Skeletal muscle tissue (tissue), 4 donors: ENCODE measurements around the gene KIF1B. TPM values are rescaled to one million over a fixed set of nuclear protein-coding genes. Genes with fewer than 3 reads are reported as not detected.

Experiments used
- H3K27ac ChIP-seq: one replicate; pipeline ENCODE4 v1.7.0; 2013; ENCODE audit warnings: mild to moderate bottlenecking, low read depth, low read length, inconsistent platforms
- H3K27me3 ChIP-seq, 3 donors: one replicate each; pipeline ENCODE4 v1.7.0; 2013; ENCODE audit warnings: low read length in 3 of 3; ENCODE audit not compliant: control insufficient read depth in 3 of 3, insufficient read depth in 3 of 3
- H3K36me3 ChIP-seq, 3 donors: one replicate each; pipeline ENCODE4 v1.7.0; 2013; ENCODE audit warnings: low read length in 3 of 3; ENCODE audit not compliant: control insufficient read depth in 3 of 3, insufficient read depth in 3 of 3
- H3K4me1 ChIP-seq, 3 donors: one replicate each; pipeline ENCODE4 v1.7.0; 2013; ENCODE audit warnings: low read length in 3 of 3, mild to moderate bottlenecking in 3 of 3; ENCODE audit not compliant: control insufficient read depth in 3 of 3, insufficient read depth in 3 of 3
- H3K4me3 ChIP-seq, 3 donors: one replicate each; pipeline ENCODE4 v1.7.0; 2013; ENCODE audit warnings: low read length in 3 of 3
- H3K9ac ChIP-seq, 3 donors: one replicate each; pipeline ENCODE4 v1.7.0; 2013; ENCODE audit warnings: low read length in 3 of 3, mild to moderate bottlenecking in 3 of 3, moderate library complexity in 2 of 3, low read depth in 1 of 3
- H3K9me3 ChIP-seq, 3 donors: one replicate each; pipeline ENCODE4 v1.7.0; 2013; ENCODE audit warnings: low read length in 3 of 3; ENCODE audit not compliant: control insufficient read depth in 3 of 3
- total RNA-seq: library from RNA; depleted of rRNA; stranded (reverse); fragments of >200 nt; gene quantifications from one replicate; pipeline ENCODE4 v1.2.3, GENCODE V29; 2014
- donor health status: Osteomylitis.

The KIF1B gene
- total RNA-seq, 1 donor from 2014 or later, result 127 TPM

DNA sequence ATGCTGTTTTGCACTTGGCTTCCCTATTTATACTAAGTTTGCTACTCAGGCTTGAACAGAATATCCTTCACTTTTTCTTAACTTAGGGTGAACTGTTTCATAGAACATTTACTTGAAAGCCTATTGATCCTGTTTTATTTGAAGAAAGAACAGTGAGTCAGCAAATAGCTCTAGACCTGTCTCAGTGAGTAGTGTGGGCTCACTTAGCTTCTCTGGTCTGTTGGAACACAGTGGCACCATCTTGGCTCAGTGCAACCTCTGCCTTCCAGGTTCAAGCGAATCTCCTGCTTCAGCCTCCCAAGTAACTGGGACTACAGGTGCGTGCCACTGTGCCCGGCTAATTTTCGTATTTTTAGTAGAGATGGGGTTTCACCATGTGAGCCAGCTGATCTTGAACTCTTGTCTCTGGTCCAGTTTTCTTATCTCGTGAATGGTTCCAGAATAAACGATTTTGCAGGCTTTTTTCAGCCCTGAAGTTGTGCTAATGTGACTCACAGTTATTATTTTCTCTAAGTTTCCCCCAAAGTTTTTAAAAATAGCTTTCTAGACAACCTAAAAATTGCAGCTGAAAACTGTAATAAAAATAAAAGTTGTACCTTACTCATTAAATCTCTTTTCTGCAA, 76.8 kb downstream of the KIF1B start:
- H3K27ac ChIP-seq, result peak overlapping the region; percentile 83
- no peak overlapping the region for H3K4me3 ChIP-seq
- H3K4me1 ChIP-seq, result peaks cover 17 to 46% (median 35%) of the 10 kb centered on the region in 3 donors
- peaks cover 16 to 54% (median 40%) of the 10 kb centered on the region in 3 donors for H3K36me3 ChIP-seq
- no peaks in the 10 kb centered on the region for H3K9me3 ChIP-seq
- no peaks in the 10 kb centered on the region for H3K27me3 ChIP-seq
- peak overlapping the region in 2 of 3 donors; percentile 18 to 23 for H3K9ac ChIP-seq

DNA sequence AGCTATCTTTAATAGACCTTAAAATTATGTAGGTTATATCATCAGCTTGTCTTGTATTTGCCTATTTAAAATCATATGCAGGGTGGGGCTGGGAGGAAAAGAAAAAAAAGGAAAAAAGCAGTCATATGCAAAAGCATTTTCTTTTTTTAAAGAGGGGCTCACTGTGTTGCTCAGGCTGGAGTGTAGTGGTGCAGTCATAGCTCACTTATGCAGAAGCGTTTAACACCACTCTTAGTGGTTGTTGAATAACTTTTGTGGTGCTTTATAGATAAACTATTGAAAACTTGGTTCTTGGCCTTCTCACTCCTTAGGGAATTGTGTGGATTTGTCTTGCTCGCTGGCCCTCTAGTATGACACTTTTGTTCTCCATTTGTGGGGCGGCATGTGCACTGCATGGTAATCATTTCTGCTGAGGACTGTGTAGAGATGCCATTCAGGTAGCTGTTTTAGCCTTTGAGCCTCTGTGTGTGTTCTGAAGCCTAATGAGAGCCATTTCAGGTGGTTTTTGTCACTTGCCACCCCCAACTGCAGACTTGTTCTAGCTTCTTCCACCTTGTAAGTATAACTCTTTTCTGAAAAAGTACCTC, 77.8 kb downstream of the KIF1B start:
- H3K4me3 ChIP-seq, result no peak overlapping the region
- no peaks in the 10 kb centered on the region for H3K27me3 ChIP-seq
- peaks cover 17 to 40% (median 30%) of the 10 kb centered on the region in 3 donors for H3K4me1 ChIP-seq
- peak overlapping the region; percentile 83 for H3K27ac ChIP-seq
- H3K9ac ChIP-seq, result peak overlapping the region in 1 of 3 donors; percentile 1
- H3K9me3 ChIP-seq, result no peaks in the 10 kb centered on the region
- H3K36me3 ChIP-seq, result peaks cover 12 to 56% (median 41%) of the 10 kb centered on the region in 3 donors

DNA sequence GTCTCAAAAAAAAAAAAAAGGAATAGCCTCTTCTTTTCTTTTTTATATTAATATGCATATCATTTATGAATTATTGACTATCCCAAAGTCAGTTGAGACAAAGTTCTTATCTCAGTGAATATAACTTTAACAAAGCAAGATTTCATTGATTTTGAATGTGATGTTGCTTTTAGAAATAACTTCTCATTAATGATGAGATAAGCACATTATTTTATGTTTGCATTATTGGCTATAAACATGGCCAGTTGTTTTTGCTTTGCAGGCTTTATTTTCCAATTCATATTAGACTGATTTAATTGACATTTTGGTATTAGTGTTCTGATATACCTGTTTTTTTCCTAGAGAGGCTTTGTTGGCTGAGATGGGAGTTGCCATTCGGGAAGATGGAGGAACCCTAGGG, 81.3 kb downstream of the KIF1B start:
- H3K4me3 ChIP-seq, result no peak overlapping the region
- no peaks in the 10 kb centered on the region for H3K27me3 ChIP-seq
- H3K4me1 ChIP-seq, result peaks cover 13 to 20% (median 20%) of the 10 kb centered on the region in 3 donors
- H3K9me3 ChIP-seq, result no peaks in the 10 kb centered on the region
- no peak overlapping the region for H3K9ac ChIP-seq
- H3K27ac ChIP-seq, result peak overlapping the region; percentile 10
- peaks cover 33 to 70% (median 52%) of the 10 kb centered on the region in 3 donors for H3K36me3 ChIP-seq

DNA sequence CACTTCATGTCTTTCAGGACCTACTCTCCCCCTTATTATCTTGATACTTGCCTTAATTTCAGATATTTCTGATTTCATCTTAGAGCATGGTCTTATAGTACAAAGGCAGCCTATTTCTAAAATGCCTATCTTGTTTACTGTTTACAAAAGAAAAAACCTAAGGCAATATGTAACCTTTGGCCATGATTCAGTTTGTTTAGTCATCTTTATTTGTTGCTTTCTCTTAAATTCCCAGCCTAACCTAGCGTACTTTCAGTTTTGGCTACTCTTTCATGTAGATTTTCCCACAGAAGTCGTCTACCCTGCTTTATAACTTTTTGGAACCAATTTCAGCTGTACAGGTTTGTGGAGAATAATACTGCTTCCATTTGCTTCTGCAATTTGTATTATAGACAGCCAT, 81.8 kb downstream of the KIF1B start:
- no peaks in the 10 kb centered on the region for H3K27me3 ChIP-seq
- peaks cover 8 to 15% (median 15%) of the 10 kb centered on the region in 3 donors for H3K4me1 ChIP-seq
- H3K9ac ChIP-seq, result no peak overlapping the region
- peaks cover 37 to 73% (median 57%) of the 10 kb centered on the region in 3 donors for H3K36me3 ChIP-seq
- peak overlapping the region; percentile 10 for H3K27ac ChIP-seq
- no peaks in the 10 kb centered on the region for H3K9me3 ChIP-seq
- H3K4me3 ChIP-seq, result no peak overlapping the region

DNA sequence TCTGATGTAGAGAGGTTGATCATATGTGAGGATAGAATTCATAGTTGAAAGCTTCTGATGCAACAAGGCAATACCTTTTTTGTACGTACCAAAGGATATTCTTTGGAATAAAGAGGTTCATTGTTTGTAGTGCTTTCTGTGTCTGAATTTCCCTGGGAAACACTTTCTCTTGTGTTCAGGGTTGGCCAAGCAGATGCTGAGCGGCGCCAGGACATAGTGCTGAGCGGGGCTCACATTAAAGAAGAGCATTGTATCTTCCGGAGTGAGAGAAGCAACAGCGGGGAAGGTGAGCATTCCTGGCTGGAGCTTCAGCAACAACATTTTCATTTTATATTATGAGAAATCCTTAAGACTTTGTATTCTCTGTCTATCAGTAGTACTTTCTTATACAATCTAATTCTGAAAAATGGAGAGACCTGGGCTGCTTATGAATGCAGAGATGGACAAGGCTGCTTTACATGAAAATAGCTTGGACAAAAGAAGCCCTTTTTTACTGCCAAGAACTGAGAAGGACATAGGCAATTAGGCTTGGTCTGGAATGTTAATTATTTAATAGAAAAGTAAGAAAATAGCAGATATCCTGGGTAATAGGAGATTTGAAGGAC, 85.2 kb downstream of the KIF1B start:
- Histone ChIP-seq H3K27ac (peak overlapping the region; percentile 21), H3K9ac (no peak overlapping the region), H3K4me3 (no peak overlapping the region), H3K9me3 (no peaks in the 10 kb centered on the region), H3K27me3 (no peaks in the 10 kb centered on the region), H3K4me1 (peaks cover 0 to 3% (median 0%) of the 10 kb centered on the region in 3 donors), H3K36me3 (peaks cover 35 to 69% (median 62%) of the 10 kb centered on the region in 3 donors)

DNA sequence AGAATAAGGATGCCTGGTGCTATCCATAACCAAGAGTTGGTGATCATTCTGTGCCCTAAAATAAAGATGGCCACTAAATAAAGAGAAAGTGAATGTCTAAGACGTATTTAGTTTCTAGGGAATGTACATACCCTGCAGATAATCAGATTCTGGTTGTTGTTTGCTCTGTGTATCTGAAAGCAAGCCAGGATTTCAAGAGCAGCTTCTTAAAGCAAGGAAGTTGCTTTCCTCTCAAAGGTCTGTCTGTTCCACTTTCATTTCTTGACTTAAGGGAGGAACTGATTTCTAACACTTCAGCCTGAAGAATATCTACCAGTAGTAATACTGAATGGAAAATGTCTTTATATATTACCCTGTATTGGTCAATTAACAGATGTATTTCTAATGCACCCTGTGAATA, 88.8 kb downstream of the KIF1B start:
- no peak overlapping the region for H3K9ac ChIP-seq
- peaks cover 0 to 3% (median 0%) of the 10 kb centered on the region in 3 donors for H3K4me1 ChIP-seq
- no peaks in the 10 kb centered on the region for H3K27me3 ChIP-seq
- H3K9me3 ChIP-seq, result no peaks in the 10 kb centered on the region
- H3K4me3 ChIP-seq, result no peak overlapping the region
- peaks cover 38 to 61% (median 59%) of the 10 kb centered on the region in 3 donors for H3K36me3 ChIP-seq
- no peak overlapping the region for H3K27ac ChIP-seq

DNA sequence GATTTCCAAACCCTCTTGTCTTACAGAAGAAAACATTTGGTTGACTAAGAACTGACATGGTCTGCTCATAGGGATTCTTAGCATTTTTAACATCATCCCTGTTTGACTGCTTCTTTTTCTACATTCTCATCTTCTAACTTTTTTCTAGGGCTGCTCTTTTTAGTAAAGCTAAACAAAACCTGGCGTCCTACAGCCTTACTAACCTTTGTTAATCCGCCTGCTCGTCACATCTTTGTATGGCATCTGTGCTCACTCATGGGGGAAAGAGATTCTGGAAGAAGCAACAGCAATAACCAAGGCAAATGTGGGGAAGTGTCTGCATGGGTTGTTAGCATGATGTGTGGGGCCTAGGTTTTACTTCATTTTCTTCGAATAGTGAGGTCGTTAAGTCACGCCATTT, 92.0 kb downstream of the KIF1B start:
- Histone ChIP-seq H3K27ac (no peak overlapping the region), H3K4me1 (peaks cover 3 to 7% (median 7%) of the 10 kb centered on the region in 3 donors), H3K9ac (no peak overlapping the region), H3K36me3 (peaks cover 16 to 41% (median 38%) of the 10 kb centered on the region in 3 donors), H3K4me3 (no peak overlapping the region), H3K9me3 (no peaks in the 10 kb centered on the region), H3K27me3 (no peaks in the 10 kb centered on the region)

DNA sequence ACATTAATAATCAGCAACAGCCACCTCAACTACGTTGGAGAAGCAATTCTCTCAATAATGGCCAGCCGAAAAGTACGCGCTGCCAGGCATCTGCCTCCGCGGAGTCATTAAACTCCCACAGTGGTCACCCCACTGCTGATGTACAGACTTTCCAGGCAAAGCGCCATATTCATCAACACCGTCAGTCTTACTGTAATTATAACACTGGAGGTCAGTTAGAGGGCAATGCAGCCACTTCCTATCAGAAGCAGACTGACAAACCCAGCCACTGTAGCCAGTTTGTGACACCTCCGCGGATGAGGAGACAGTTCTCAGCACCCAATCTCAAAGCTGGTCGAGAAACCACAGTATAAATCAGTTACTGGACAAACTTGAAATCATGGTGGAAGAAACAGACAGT, 93.9 kb downstream of the KIF1B start:
- Histone ChIP-seq H3K9me3 (no peaks in the 10 kb centered on the region), H3K4me1 (peaks cover 11 to 24% (median 15%) of the 10 kb centered on the region in 3 donors), H3K27ac (no peak overlapping the region), H3K36me3 (peaks cover 14 to 31% (median 29%) of the 10 kb centered on the region in 3 donors), H3K9ac (no peak overlapping the region), H3K4me3 (no peak overlapping the region), H3K27me3 (no peaks in the 10 kb centered on the region)

DNA sequence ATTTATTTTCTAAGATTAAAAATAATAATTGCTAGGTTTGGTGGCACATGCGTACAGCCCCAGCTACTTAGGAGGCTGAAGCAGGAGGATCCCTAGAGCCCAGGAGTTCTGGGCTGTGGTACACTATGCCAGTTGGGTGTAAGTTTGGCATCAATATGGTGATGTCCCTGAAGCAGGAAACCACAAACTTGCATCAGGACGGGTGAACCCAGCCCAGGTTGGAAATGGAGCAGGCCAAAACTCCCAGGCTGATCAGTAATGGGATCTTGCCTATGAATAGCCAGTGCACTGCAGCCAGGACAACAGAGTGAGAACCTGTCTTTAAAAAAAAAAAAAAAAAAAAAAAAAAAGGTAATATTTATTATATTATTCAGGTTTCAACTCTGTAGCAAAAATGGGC, 96.1 kb downstream of the KIF1B start:
- Histone ChIP-seq H3K4me3 (no peak overlapping the region), H3K4me1 (peaks cover 19 to 34% (median 29%) of the 10 kb centered on the region in 3 donors), H3K9me3 (no peaks in the 10 kb centered on the region), H3K36me3 (peaks cover 14 to 31% (median 28%) of the 10 kb centered on the region in 3 donors), H3K9ac (no peak overlapping the region), H3K27ac (no peak overlapping the region), H3K27me3 (no peaks in the 10 kb centered on the region)

DNA sequence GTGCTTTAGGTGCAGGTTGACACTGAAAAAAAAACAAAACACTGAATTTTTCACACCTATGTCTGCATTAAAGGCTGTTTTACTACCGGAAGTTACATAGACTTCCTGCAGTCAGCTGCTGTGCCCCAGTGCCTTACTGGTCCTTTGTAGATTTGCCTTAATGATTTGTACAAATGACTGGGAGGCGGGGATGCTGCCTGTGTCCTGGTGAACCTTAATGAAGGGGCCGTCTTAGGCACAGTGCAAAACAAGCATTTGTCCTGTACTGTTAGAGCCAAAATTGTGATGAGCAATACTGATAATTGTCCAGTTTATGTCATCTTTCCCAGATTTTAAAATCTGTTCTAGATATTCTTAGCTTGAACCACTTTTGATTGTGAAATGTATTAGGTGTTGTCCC, 97.6 kb downstream of the KIF1B start:
- Histone ChIP-seq H3K4me1 (peaks cover 19 to 34% (median 29%) of the 10 kb centered on the region in 3 donors), H3K27ac (peak overlapping the region; percentile 46), H3K36me3 (peaks cover 13 to 25% (median 24%) of the 10 kb centered on the region in 3 donors), H3K9me3 (no peaks in the 10 kb centered on the region), H3K9ac (no peak overlapping the region), H3K27me3 (no peaks in the 10 kb centered on the region), H3K4me3 (no peak overlapping the region)
